ENCODE results near the gene ALG9.
A peak's percentile ranks its signal among the peaks of the same experiment; 100 is the strongest.

Gene ALG9

GRCh38 chr11:111837366-111837891, 34.0 kb downstream of the ALG9 start:
- no peak for DNase-seq (ENCODE audit: low read depth in 2 of 2)
- no peak for TF ChIP-seq CTCF (IDR thresholded peaks at IDR 0.05; ENCODE audit: low read depth, low read length)
- H3K4me3 ChIP-seq (replicated peaks in 1 of 2; ENCODE audit: low read depth in 2 of 2, low read length in 2 of 2), result no peak overlapping the region

- no peak for TF ChIP-seq CTCF (IDR thresholded peaks at IDR 0.05; ENCODE audit: low read depth, low read length)
- H3K4me3 ChIP-seq (replicated peaks in 1 of 2; ENCODE audit: low read depth in 2 of 2, low read length in 2 of 2), result no peak overlapping the region
- peak in 1 of 2 donors; percentile 39 for DNase-seq (ENCODE audit: low read depth in 2 of 2)
Measured at GRCh38 chr11:111836721-111837120, 34.7 kb downstream of the ALG9 start.

- TF ChIP-seq CTCF (IDR thresholded peaks at IDR 0.05; ENCODE audit: low read depth, low read length), result no peak
- DNase-seq (ENCODE audit: low read depth in 2 of 2), result peak in 1 of 2 donors; percentile 41
Measured at GRCh38 chr11:111836162-111836561, 35.2 kb downstream of the ALG9 start.

GRCh38 chr11:111835665-111836064, 35.7 kb downstream of the ALG9 start:
- no peak for TF ChIP-seq CTCF (IDR thresholded peaks at IDR 0.05; ENCODE audit: low read depth, low read length)
- no peak overlapping the region for H3K4me3 ChIP-seq (replicated peaks in 1 of 2; ENCODE audit: low read depth in 2 of 2, low read length in 2 of 2)
- no peak for DNase-seq (ENCODE audit: low read depth in 2 of 2)

More at GRCh38 chr11:111836162-111836561, 35.2 kb downstream of the ALG9 start:
- H3K4me3 ChIP-seq (replicated peaks in 1 of 2; ENCODE audit: low read depth in 2 of 2, low read length in 2 of 2), result no peak overlapping the region

- no peak for TF ChIP-seq CTCF (IDR thresholded peaks at IDR 0.05; ENCODE audit: low read depth, low read length)
Measured at GRCh38 chr11:111834432-111835163, 36.8 kb downstream of the ALG9 start.

GRCh38 chr11:111833524-111833923, 37.9 kb downstream of the ALG9 start:
- peak in 1 of 2 donors; percentile 32 for DNase-seq (ENCODE audit: low read depth in 2 of 2)
- TF ChIP-seq CTCF (IDR thresholded peaks at IDR 0.05; ENCODE audit: low read depth, low read length), result no peak

More at GRCh38 chr11:111834432-111835163, 36.8 kb downstream of the ALG9 start:
- no peak for DNase-seq (ENCODE audit: low read depth in 2 of 2)
- H3K4me3 ChIP-seq (replicated peaks in 1 of 2; ENCODE audit: low read depth in 2 of 2, low read length in 2 of 2), result no peak overlapping the region

More at GRCh38 chr11:111833524-111833923, 37.9 kb downstream of the ALG9 start:
- no peak overlapping the region for H3K4me3 ChIP-seq (replicated peaks in 1 of 2; ENCODE audit: low read depth in 2 of 2, low read length in 2 of 2)
